IPS-18a (cell line): Measurements from ENCODE around the gene CARD19.

Experiments
- H3K27ac ChIP-seq: one replicate; pipeline ENCODE4 v1.5.1; 2013; ENCODE audit warnings: low read length
- H3K27me3 ChIP-seq: one replicate; pipeline ENCODE4 v1.6.1; 2013; ENCODE audit warnings: mild to moderate bottlenecking, low read length; ENCODE audit not compliant: control insufficient read depth, insufficient read depth
- H3K36me3 ChIP-seq: one replicate; pipeline ENCODE4 v1.6.1; 2013; ENCODE audit warnings: low read depth, low read length; ENCODE audit not compliant: control insufficient read depth
- H3K4me1 ChIP-seq: one replicate; pipeline ENCODE4 v1.6.1; 2013; ENCODE audit warnings: low read depth, low read length; ENCODE audit not compliant: control insufficient read depth
- H3K4me3 ChIP-seq: one replicate; pipeline ENCODE4 v1.5.1; 2013; ENCODE audit warnings: low read length
- H3K9ac ChIP-seq: one replicate; pipeline ENCODE4 v1.6.1; 2013; ENCODE audit warnings: mild to moderate bottlenecking, low read length, moderate library complexity
- H3K9me3 ChIP-seq: one replicate; pipeline ENCODE4 v1.6.1; 2013; ENCODE audit warnings: low read depth, low read length; ENCODE audit not compliant: control insufficient read depth

CARD19 gene

DNA sequence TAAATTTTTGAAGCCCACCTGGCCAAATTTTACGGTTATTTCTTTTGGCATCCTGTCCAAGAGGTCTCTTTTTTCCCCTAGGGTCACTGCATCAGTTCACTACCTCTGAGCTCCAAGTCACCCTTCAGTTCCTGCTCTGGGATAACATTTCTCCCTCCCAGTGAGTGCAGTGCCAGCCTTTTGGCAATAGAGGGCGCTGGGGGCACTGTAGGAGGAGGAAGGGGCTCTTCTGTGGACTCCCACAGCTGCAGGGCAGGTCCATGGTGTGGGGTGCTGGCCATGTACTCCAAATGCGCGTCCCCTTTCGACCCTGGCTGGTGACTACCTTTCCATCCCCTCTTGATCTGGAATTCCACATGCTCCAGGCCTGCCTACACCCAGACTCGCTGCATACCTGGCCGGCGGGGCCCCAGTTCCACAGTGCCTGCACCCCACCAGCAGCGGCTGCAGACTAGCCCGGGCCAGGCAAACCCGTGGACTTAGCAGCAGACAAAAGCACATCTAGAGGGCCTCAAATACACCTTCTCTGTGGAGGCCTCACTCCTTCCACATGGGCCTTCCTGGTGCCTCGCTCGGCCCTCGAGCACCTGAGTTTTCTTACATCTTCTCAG, 58.4 kb downstream of the CARD19 start:
- no peak overlapping the region for H3K4me3 ChIP-seq

DNA sequence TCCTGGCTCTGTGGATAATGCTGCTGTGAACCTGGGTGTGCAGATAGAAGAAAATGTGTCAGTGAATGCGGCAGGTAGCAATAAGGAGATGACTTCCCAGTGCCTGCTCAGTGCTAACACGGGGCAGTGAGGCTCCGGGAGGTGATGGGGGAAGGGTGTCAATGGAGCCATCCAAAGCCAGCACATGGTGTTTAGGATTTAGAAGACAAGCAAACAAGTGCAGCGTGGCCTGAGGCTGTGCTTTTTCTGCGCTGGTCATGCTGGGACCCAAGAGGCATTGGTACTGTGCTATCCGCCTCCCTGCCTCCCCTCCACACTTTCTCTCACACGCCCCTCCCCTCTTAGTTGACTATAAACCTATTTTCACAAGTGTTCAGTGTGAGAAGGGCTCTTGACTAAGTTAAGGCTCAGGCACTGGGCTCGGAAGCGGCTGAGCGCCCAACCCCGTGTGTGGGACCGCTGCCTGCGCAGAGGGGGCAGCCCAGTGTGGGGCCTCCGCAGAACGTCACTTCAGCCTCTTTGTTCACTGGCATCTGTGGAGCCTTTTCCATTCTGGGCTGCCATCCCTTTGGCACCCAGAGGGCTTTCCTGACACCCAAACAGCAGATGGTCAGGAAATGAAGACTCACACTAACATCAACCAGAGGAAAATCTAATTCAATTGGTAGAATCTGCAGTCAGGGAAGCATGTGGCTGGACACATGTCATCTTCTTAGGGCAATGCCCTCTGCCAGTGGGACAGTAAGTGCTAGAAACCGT, 59.9 kb downstream of the CARD19 start:
- Histone ChIP-seq H3K36me3 (no peaks in the 10 kb centered on the region), H3K9me3 (no peaks in the 10 kb centered on the region), H3K27me3 (no peaks in the 10 kb centered on the region), H3K4me1 (peaks cover 3% of the 10 kb centered on the region), H3K4me3 (no peak overlapping the region), H3K9ac (no peak overlapping the region), H3K27ac (no peak overlapping the region)

More for the DNA sequence above, 58.4 kb downstream of the CARD19 start:
- Histone ChIP-seq H3K4me1 (no peaks in the 10 kb centered on the region), H3K9me3 (no peaks in the 10 kb centered on the region), H3K27ac (no peak overlapping the region), H3K27me3 (no peaks in the 10 kb centered on the region), H3K36me3 (no peaks in the 10 kb centered on the region), H3K9ac (no peak overlapping the region)

DNA sequence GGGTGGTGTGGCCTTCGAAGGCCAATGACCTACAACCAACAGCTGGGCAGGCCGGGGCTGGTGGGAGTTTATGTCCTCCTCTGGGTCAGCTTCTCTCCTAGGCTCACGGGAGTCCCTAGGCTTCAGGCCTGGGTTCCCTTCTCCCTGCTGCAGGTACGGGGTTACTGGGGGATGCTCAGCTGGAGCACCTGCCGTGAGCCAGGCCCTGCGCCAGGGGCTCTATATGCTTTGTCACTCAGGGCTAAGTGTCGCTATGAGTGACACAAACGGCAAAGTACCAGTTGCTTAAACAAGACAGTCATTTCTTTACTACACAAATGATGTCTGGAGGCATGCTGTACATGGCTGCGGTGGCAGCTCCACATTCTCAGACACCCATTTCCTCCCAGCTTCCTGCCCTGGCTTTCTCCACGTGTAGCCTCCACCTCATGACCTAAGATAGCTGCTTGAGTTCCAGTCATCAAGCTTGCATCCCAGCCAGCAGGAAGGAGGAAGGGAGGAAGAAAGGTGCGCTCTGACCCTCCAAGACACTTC, 60.5 kb downstream of the CARD19 start:
- Histone ChIP-seq H3K4me3 (no peak overlapping the region), H3K9ac (no peak overlapping the region), H3K36me3 (no peaks in the 10 kb centered on the region), H3K27ac (no peak overlapping the region), H3K4me1 (peaks cover 3% of the 10 kb centered on the region), H3K9me3 (no peaks in the 10 kb centered on the region), H3K27me3 (no peaks in the 10 kb centered on the region)

DNA sequence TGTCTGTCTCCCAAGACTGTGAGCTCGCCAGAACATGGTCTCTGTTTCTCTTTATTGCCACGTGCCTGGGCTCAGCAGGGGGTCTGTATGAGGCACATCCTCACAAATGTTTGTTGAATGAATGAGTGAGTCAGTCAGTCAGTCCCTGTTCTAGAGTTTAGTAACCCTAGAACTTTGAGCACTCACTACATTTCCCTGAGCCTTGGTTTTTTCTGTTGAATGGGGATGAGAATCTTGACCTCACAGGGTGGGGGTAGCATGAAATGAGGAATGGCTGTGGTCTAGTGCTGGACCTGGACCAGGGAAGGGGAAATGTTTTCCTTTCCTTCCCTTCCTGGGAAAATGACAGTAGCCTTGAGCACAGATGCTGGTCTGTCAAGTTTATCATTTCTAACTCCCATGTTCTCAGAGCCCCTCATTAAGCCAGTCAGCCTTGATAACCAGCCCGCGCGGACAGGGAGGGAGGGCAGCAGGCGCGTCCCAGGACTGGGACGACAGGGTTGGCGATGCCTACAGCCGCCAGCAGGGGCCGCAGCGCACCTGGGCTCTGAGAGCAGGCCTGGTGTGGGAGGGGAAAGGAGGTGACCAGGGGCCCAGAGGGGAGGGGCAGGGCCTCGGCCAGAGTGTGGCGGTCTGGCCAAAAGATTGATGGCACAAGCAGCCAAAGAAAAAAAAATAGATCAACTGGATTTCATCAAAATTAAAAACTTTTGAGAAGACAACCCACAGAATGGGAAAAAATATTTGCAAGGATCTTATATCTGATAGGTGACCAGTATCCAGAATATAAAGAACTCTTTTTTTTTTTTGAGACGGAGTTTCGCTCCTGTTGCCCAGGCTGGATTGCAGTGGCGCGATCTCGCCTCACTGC, 63.8 kb downstream of the CARD19 start:
- no peaks in the 10 kb centered on the region for H3K9me3 ChIP-seq
- no peak overlapping the region for H3K4me3 ChIP-seq
- no peaks in the 10 kb centered on the region for H3K27me3 ChIP-seq
- H3K9ac ChIP-seq: no peak overlapping the region
- peaks cover 3% of the 10 kb centered on the region for H3K4me1 ChIP-seq
- no peak overlapping the region for H3K27ac ChIP-seq
- no peaks in the 10 kb centered on the region for H3K36me3 ChIP-seq

- Histone ChIP-seq H3K36me3 (no peaks in the 10 kb centered on the region), H3K9ac (no peak overlapping the region)
Measured at GRCh38 chr9:93161786-93162562, 66.0 kb downstream of the CARD19 start.

More at GRCh38 chr9:93161786-93162562, 66.0 kb downstream of the CARD19 start:
- no peak overlapping the region for H3K4me3 ChIP-seq
- H3K4me1 ChIP-seq: peaks cover 3% of the 10 kb centered on the region
- no peaks in the 10 kb centered on the region for H3K27me3 ChIP-seq
- no peaks in the 10 kb centered on the region for H3K9me3 ChIP-seq
- H3K27ac ChIP-seq: no peak overlapping the region
